Fibroblast of mammary gland (primary cell): ENCODE data around the gene GBP7.
"Not testable (repeated sequence)": the region's sequence is repeated elsewhere in the genome, so short reads cannot be mapped to it uniquely, and the experiment has no call there.

Source experiments
- DNase-seq: peaks from one replicate; pipeline ENCODE4 v3.0.0-alpha.2; 2010; ENCODE audit warnings: low read depth
- H3K4me3 ChIP-seq: 2 replicates; pipeline ENCODE4 v1.5.1; 2011; ENCODE audit warnings: low read depth, mild to moderate bottlenecking, low read length, moderate library complexity; ENCODE audit not compliant: control insufficient read depth
- TF ChIP-seq, protein P1 (sequence below): conservative IDR thresholded peaks from 2 replicates; pipeline ENCODE4 v1.5.1; 2011; ENCODE audit warnings: low read depth, low read length, inconsistent platforms; ENCODE audit not compliant: control insufficient read depth, insufficient read depth

GBP7 gene, protein sequence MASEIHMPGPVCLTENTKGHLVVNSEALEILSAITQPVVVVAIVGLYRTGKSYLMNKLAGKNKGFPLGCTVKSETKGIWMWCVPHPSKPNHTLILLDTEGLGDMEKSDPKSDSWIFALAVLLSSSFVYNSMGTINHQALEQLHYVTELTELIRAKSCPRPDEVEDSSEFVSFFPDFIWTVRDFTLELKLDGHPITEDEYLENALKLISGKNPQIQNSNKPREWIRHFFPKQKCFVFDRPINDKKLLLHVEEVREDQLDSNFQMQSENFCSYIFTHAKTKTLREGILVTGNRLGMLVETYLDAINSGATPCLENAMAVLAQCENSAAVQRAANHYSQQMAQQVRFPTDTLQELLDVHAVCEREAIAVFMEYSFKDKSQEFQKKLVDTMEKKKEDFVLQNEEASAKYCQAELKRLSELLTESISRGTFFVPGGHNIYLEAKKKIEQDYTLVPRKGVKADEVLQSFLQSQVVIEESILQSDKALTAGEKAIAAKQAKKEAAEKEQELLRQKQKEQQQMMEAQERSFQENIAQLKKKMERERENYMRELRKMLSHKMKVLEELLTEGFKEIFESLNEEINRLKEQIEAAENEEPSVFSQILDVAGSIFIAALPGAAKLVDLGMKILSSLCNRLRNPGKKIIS

DNA sequence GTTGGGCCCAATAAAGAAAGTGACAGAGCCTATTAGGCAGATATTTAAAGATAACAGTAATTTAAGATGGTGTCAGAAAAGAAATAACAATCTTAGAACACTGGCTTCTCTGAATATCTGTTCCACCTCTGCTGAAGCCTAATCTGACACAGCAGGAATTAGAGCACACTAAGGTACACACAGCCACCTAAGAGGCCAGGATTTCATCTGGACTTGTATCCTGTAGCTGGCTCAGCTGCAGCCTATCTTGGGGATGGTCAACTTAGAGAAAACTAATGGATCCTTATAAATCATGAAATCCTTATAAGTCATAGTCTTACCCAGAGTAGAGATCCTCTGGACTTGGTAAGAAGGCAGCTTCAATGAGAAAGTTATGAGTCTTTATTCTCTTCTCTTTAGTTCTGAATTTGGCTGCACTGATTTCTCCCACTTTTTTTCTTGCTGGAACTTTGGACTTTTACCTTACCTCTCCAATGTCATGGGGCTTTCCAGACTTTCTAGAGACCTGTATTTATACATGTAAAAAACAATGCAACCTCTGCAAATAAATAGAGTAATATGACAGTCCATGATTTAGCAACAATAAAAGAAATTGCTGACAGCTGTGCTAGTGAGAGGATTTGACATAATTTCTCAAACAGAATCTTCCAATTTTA is at the start of gene GBP7:
TSS of gene GBP7 (minus strand) at position 403 of the 656 bp plus-strand sequence. CDS start 4,068 bp downstream, outside the sequence.
- H3K4me3 ChIP-seq, result no peak within 1 kb of the TSS
- TF ChIP-seq, protein P1, sequence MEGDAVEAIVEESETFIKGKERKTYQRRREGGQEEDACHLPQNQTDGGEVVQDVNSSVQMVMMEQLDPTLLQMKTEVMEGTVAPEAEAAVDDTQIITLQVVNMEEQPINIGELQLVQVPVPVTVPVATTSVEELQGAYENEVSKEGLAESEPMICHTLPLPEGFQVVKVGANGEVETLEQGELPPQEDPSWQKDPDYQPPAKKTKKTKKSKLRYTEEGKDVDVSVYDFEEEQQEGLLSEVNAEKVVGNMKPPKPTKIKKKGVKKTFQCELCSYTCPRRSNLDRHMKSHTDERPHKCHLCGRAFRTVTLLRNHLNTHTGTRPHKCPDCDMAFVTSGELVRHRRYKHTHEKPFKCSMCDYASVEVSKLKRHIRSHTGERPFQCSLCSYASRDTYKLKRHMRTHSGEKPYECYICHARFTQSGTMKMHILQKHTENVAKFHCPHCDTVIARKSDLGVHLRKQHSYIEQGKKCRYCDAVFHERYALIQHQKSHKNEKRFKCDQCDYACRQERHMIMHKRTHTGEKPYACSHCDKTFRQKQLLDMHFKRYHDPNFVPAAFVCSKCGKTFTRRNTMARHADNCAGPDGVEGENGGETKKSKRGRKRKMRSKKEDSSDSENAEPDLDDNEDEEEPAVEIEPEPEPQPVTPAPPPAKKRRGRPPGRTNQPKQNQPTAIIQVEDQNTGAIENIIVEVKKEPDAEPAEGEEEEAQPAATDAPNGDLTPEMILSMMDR, result no peak
- DNase-seq, result no peak

DNA sequence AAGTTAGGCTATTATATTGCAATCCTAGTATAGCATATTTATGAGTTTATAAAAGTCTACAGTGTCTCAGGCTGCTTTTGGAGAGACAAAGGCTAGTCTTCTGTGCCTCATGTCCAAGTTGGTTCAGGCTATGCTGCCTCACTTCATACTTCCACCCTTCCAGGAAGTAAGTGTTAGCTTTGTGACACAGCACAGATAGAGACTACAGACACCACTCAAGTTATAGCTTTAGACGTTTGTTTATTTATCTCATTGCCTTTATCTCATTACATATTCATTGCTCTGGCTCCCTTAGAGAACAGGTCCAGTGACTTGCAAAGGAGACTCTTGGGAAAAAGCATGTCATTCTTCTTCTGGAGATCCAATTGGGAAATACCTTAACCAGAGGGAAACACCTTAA is 45.5 kb upstream of the GBP7 start:
- no peak overlapping the region for H3K4me3 ChIP-seq
- TF ChIP-seq, protein P1, result no peak
- DNase-seq, result no peak

DNA sequence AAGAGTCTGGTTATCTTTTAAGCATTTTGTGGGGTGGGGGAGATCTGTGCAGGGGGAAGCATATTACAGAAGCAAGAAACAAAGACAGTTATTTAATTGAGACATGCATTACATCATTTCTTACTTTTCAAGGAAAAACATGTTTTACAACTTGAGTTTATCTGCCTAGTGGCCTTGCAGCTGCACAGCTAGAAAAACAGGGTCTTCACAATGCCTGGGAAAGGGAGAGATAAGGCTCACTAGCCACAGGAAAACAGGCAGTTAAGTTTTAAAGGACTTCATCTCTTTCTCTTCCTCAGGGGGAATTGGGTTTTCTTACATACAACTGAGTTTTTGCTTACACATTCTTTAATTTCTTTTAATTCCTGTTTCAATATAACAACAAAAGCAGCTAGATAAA is 44.0 kb upstream of the GBP7 start:
- H3K4me3 ChIP-seq, DNase-seq: not testable (repeated sequence)

DNA sequence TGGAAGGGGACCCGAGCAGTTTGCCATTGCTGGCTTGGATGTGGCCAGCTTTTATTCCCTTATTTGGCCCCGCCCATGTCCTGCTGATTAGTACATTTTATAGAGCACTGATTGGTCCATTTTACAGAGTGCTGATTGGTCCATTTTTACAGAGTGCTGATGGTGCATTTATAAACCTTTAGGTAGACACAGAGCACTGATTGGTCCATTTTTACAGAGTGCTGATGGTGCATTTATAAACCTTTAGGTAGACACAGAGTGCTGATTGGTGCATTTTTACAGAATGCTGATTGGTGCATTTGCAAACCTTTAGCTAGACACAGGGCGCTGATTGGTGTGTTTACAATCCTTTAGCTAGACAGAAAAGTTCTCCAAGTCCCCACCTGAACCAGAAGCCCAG is 43.1 kb upstream of the GBP7 start:
- not testable (repeated sequence) for DNase-seq, H3K4me3 ChIP-seq

DNA sequence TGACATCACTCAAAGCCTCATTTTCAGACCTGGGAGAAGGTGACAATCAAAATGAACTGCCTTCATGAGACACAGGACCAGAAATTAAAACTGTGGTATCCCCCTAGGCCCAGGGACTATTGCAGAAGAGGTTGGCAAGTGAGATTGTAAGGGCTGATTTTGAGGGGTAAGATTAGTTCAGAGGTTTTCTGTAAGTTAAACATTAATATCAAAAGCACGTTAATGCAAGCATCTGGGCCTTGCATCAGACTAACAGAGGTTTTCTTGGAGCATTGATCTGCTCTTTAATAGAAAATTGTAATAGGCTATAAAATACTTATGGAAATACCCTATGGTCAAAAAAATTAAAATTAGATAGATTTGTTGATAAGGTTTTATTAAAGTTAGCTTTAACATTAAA is 37.5 kb upstream of the GBP7 start:
- no peak for DNase-seq
- no peak overlapping the region for H3K4me3 ChIP-seq
- TF ChIP-seq, protein P1, result no peak

DNA sequence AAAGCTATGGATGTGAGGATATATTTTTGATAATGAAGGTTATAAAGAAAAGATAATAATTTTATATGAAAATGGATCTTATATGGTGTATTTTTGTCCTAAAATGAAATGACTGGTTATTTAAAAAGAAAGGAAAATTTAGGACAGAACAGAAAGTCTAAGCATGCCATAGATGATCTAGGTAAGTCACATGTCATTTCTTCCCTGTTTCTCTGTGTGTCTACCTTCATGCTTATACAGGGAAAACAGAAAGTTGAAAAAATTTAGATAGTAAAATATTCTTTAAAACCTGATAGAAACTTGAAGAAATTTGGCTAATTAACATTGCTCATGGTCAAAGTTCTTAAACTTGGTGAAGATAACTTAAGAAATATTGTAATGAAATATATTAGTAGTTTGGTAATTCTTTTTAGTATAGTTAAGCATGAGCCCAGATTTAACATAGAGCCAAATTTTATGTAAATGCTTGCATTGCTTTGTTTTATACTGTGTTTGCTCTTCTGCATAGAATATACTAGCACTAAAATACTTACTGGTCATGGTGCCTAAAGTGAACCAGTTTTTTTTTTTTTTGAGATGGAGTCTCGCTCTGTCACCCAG is 35.3 kb upstream of the GBP7 start:
- no peak for DNase-seq
- no peak overlapping the region for H3K4me3 ChIP-seq
- TF ChIP-seq, protein P1, result no peak

DNA sequence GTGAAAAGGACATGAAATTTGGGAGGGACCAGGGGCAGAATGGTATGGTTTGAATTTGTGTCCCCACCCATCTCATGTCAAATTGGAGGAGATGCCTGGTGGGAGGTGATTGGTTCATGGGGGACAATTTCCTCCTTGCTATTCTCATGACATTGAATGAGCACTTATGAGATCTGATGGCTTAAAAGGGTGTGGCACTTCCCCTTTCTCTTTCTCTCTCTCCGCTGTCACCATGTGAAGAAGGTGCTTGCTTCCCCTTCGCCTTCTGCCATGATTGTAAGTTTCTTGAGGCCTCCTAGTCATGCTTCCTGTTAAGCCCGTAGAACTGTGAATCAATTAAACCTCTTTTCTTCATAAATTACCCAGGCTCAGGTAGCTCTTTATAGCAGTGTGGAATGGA is 30.6 kb upstream of the GBP7 start:
- DNase-seq, result no peak
- H3K4me3 ChIP-seq, result no peak overlapping the region
- TF ChIP-seq, protein P1, result no peak
